K562 (cell line): Measurements from ENCODE around the gene EPN3. TPM values are rescaled to one million over a fixed set of nuclear protein-coding genes. Genes with fewer than 3 reads are reported as not detected.

Experiments used
- ATAC-seq: fragments of 200-7000 bp; cut with Tn5 transposase; 3 replicates; pipeline ENCODE4 v1.9.1; 2020; ENCODE audit warnings: moderate library complexity
- BruUV-seq: library from RNA; stranded (reverse); fragments of 400-500 nt; replicated peaks from 2 replicates; lab custom pipeline; 2021; lab: Mats Ljungman, UMichigan
- CTCF ChIA-PET: fragments of 300-600 bp; formaldehyde crosslinking; extraction: SDS; loops from one replicate; lab custom pipeline; 2021; ENCODE audit warnings: low intra/inter-chr PET ratio; lab: Yijun Ruan, JAX
- POLR2A ChIA-PET: fragments of 300-600, 350-650 bp; sonication (Branson Sonifier 250); formaldehyde crosslinking; extraction: SDS; loops from one replicate; lab custom pipeline; 2021; ENCODE audit warnings: antibody characterized with exemption, inconsistent platforms; lab: Yijun Ruan, JAX
- DNase-seq, 4 experiments: peaks; one replicate each; pipeline versions ENCODE4 v3.0.0 to v3.0.0-alpha.2; 2011 to 2018; ENCODE audit warnings: low spot score in 3 of 4, mixed read lengths in 3 of 4; ENCODE audit errors: extremely low read depth in 1 of 4
- FAIRE-seq: peaks from 2 replicates; lab custom pipeline; 2011; peaks lifted over from hg19 to GRCh38; lab: Jason Lieb, UNC
- H2AFZ ChIP-seq: 2 replicates; pipeline ENCODE4 v1.6.0; 2011; ENCODE audit warnings: low read depth, low read length, control low read depth, inconsistent platforms
- H3K27ac ChIP-seq: fragments of 200-600 bp; 3 replicates; pipeline ENCODE4 v1.8.0; 2011; ENCODE audit warnings: low read depth, mild to moderate bottlenecking, control low read depth, inconsistent platforms, low read length, moderate library complexity, mixed read lengths; ENCODE audit errors: extremely low read depth
- H3K27me3 ChIP-seq, 2 experiments: fragments of 300-600 bp in 1 of 2; 2 replicates in 1 of 2; 3 replicates in 1 of 2; pipeline versions ENCODE4 v1.6.0 to v1.8.0; 2011; ENCODE audit warnings: inconsistent platforms in 2 of 2, low read length in 2 of 2, mild to moderate bottlenecking in 1 of 2, mixed read lengths in 1 of 2, moderate library complexity in 1 of 2; ENCODE audit not compliant: control insufficient read depth in 2 of 2, insufficient read depth in 2 of 2
- H3K36me3 ChIP-seq: fragments of 300-600 bp; 3 replicates; pipeline ENCODE4 v1.8.0; 2011; ENCODE audit warnings: mild to moderate bottlenecking, low read length, inconsistent platforms; ENCODE audit not compliant: control insufficient read depth, insufficient read depth
- H3K4me1 ChIP-seq, 2 experiments: fragments of 200-600 bp in 1 of 2; replicated peaks in 1 of 2; 2 replicates in 1 of 2; 3 replicates in 1 of 2; pipeline versions ENCODE4 v1.5.1 to v1.8.0; 2011; ENCODE audit warnings: inconsistent platforms in 2 of 2, low read length in 2 of 2, mild to moderate bottlenecking in 1 of 2, mixed read lengths in 1 of 2, moderate library complexity in 1 of 2; ENCODE audit not compliant: control insufficient read depth in 2 of 2, insufficient read depth in 2 of 2
- H3K4me2 ChIP-seq: 2 replicates; pipeline ENCODE4 v1.6.1; 2011; ENCODE audit warnings: low read length, control low read depth, inconsistent platforms, mixed read lengths; ENCODE audit not compliant: insufficient read depth
- H3K4me3 ChIP-seq: fragments of 200-600 bp; sonication (generic), shearing (Covaris generic); 2 replicates; pipeline ENCODE4 v1.5.1; 2016; ENCODE audit warnings: control low read depth, inconsistent platforms
- H3K79me2 ChIP-seq: fragments of 200-600 bp; 3 replicates; pipeline ENCODE4 v1.8.0; 2011; ENCODE audit warnings: low read length, inconsistent platforms; ENCODE audit not compliant: control insufficient read depth, insufficient read depth
- H3K9ac ChIP-seq, 2 experiments: 2 replicates each; pipeline versions ENCODE4 v1.6.0 to v1.6.1; 2011; ENCODE audit warnings: low read depth in 2 of 2, low read length in 2 of 2, control low read depth in 1 of 2, inconsistent platforms in 1 of 2, mild to moderate bottlenecking in 1 of 2, mixed read lengths in 1 of 2; ENCODE audit not compliant: insufficient read depth in 1 of 2
- H3K9me1 ChIP-seq: one replicate; pipeline ENCODE4 v1.6.0; 2011; ENCODE audit warnings: inconsistent platforms, mild to moderate bottlenecking, low read length, moderate library complexity; ENCODE audit not compliant: control insufficient read depth, insufficient read depth
- H3K9me3 ChIP-seq: replicated peaks from 2 replicates; pipeline ENCODE4 v1.5.1; 2011; ENCODE audit warnings: low read depth, low read length, inconsistent platforms; ENCODE audit not compliant: control insufficient read depth, insufficient read depth
- H4K20me1 ChIP-seq: replicated peaks from 2 replicates; pipeline ENCODE4 v1.6.1; 2011; ENCODE audit warnings: low read length, inconsistent platforms, mixed read lengths; ENCODE audit not compliant: control insufficient read depth, insufficient read depth
- BMI1 ChIP-seq: fragments of 150-350 bp; IDR thresholded peaks from 2 replicates; pipeline ENCODE4 v1.6.1; 2014; ENCODE audit warnings: low read length
- POLR2AphosphoS5 ChIP-seq: IDR thresholded peaks from 2 replicates; pipeline ENCODE4 v1.6.1; 2011; ENCODE audit warnings: mild to moderate bottlenecking, low read depth, low read length, moderate library complexity; ENCODE audit not compliant: control insufficient read depth, insufficient read depth
- STAT5A ChIP-seq: IDR thresholded peaks from 2 replicates; pipeline ENCODE4 v1.6.1; 2012; ENCODE audit warnings: low read length, inconsistent platforms, borderline replicate concordance
- TRIM25 ChIP-seq: fragments of 450-650 bp; IDR thresholded peaks from 2 replicates; pipeline ENCODE4 v1.7.0; 2016; ENCODE audit warnings: borderline replicate concordance
- ZNF124 ChIP-seq: sonication (generic); formaldehyde crosslinking; IDR thresholded peaks from 2 replicates; pipeline ENCODE4 v1.8.1; 2022; ENCODE audit warnings: missing genetic modification reagents
- WGBS: fragments of 100-300 bp; shearing (Covaris generic); methylation state at CpG from one replicate; pipeline ENCODE4 v1.1.6; 2016; ENCODE audit warnings: low coverage, mixed read lengths; ENCODE audit not compliant: insufficient coverage; ENCODE audit errors: missing lambda C conversion rate; 5-methylcytosine and 5-hydroxymethylcytosine counted together
- in situ Hi-C: fragments of 300-500 bp; cut with MboI; formaldehyde crosslinking; loops from 4 replicates; pipeline ENCODE4 v1.15.0; 2018; ENCODE audit warnings: inconsistent platforms, mixed read lengths
- intact Hi-C: fragments of 100-400 bp; cut with micrococcal nuclease; formaldehyde crosslinking; loops from 2 replicates; pipeline ENCODE4 v1.14.2; 2022
- polyA plus RNA-seq, 8 experiments: library from polyadenylated mRNA; depleted of rRNA in 4 of 8; stranded (reverse) in 5 of 8; unstranded in 3 of 8; fragments of >200 nt; fragmentation: Nextera tagmentation in 2 of 8; fragmentation: Illumina TruSeq in 1 of 8; extraction: Ambion mirVana in 2 of 8; extraction: Trizol in 1 of 8; gene quantifications; 2 replicates each; pipeline versions ENCODE4 v1.2.1 to v1.2.3, GENCODE V29; 2011 to 2014; ENCODE audit warnings: inconsistent platforms in 1 of 8, missing spikeins in 1 of 8
- total RNA-seq, 7 experiments: library from RNA; depleted of rRNA in 6 of 7; stranded (reverse); fragments of >200 nt in 6 of 7; fragmentation: Illumina TruSeq in 2 of 7; extraction: Trizol in 2 of 7; gene quantifications; 2 replicates each; pipeline versions ENCODE4 v1.2.1 to v1.2.3, GENCODE V29; 2011 to 2021; ENCODE audit warnings: low replicate concordance in 1 of 7

EPN3 gene
- total and polyA plus RNA-seq, 9 of the 15 experiments (the other 6 are each of a cell fraction or from before 2014, with no cell fraction given), result 0.16 TPM; not detected in 8

- no peak overlapping the region for H3K4me2 ChIP-seq
- 14% methylated on average over 24 of the region's 24 CpGs for whole genome bisulfite sequencing
- CTCF ChIA-PET, result no interaction called here
- intact Hi-C loops (no loop called here), in situ Hi-C loops (no loop called here)
- no peaks in the 10 kb centered on the region for H3K9me3 ChIP-seq
- peaks cover 0 to 15% of the 10 kb centered on the region in 2 experiments; a peak in 2 of 5 replicates for H3K4me1 ChIP-seq
- H3K79me2 ChIP-seq, result no peaks in the 10 kb centered on the region
- no TSS peak for BruUV-seq
- FAIRE-seq (no peak), DNase-seq (no peak), ATAC-seq (no peak)
- POLR2A ChIA-PET, result no interaction called here
- TF ChIP-seq STAT5A (no peak), ZNF124 (no peak), POLR2AphosphoS5 (no peak), TRIM25 (no peak), BMI1 (no peak)
- peaks cover 48 to 95% of the 10 kb centered on the region in 2 experiments for H3K27me3 ChIP-seq
- H3K9me1 ChIP-seq, result no peaks in the 10 kb centered on the region
- peaks cover 4% of the 10 kb centered on the region for H4K20me1 ChIP-seq
- no peak overlapping the region for H2AFZ ChIP-seq
- no peak overlapping the region for H3K4me3 ChIP-seq
- no peaks in the 10 kb centered on the region for H3K36me3 ChIP-seq
- no peak overlapping the region for H3K27ac ChIP-seq
- no peak overlapping the region; a peak in 1 of 4 replicates for H3K9ac ChIP-seq
Measured at GRCh38 chr17:50590946-50591737, 58.6 kb downstream of the EPN3 start.
